Hepatic stellate cell (primary cell): ENCODE results near the gene KIF25.

Experiments used
- DNase-seq: peaks from one replicate; pipeline ENCODE4 v3.0.0; 2011; ENCODE audit warnings: low spot score

KIF25 gene

GRCh38 chr6:168050881-168051586 lies 53.6 kb downstream of the KIF25 start:
- DNase-seq: no peak

GRCh38 chr6:168051648-168052047 lies 54.2 kb downstream of the KIF25 start:
- no peak for DNase-seq

DNA sequence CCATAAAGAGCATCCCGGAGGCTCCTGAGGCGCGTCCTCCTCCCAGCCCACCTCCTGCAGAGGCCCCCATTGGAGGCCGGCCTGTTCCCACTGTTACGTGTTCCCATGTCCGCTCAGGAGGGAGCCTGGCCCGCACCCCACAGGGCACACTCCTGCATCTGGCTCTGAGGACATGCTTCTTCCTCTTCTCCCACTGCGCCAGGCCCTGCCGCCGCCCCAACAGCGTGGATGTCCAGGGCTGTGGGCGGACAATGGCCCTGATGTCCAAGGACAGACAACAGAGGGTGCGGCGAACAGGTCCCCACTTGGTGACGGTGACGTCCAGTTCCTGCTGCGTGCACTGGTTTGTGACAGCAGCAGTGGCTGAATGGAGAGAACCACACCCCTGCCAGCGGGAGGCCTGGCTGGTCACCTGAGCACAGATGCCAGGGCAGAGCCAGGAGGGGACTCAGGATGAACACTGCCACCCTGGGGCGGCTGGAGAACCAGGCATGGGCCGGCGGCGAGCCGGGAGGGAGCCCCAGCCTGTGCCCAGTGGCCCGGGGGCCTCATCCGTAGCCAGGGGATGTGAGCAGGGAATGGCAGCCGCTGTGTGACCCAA lies 54.9 kb downstream of the KIF25 start:
- DNase-seq: no peak

DNA sequence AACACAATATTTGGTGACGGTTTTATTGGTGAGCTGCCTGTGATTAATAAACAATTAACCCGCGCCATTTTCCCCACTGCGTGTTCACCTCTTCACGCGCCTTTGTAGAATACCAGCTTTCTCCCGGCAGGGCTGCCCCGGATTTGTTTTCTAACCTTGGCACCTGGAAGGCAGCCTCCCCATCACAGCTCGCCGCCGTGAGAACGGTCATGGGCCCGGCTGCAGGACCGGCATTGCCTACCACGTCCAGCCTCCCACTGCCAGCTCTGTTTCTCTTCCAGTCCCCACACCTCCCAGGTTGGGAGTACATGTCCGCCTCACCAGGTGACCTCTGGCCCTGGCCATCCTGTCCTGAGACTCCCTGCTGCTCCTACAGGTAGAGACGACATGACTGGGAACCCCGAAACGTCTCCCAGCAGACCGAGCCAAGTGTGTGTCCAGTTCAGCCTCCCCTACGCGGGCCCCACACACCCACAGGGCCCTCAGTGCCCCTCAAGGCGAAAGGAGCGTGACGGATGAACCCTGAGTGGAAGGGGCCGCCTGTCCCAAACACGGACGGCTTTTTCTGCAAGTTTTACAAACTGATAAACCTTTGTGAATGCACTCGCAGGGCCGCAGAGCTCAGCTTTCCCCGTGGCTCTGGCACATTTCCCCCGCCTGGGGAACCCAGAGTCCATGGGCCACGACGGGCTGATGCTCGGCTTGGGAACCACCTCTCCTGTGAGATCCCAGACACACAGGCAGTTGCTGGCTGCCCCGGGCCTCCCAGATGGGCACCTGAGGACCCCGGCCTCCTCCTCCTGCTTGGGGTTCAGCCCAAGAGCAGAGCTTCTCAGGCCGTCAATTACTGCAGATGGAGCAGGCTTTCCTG lies 55.9 kb downstream of the KIF25 start:
- no peak for DNase-seq

GRCh38 chr6:168053957-168054471 lies 56.5 kb downstream of the KIF25 start:
- DNase-seq: no peak

DNA sequence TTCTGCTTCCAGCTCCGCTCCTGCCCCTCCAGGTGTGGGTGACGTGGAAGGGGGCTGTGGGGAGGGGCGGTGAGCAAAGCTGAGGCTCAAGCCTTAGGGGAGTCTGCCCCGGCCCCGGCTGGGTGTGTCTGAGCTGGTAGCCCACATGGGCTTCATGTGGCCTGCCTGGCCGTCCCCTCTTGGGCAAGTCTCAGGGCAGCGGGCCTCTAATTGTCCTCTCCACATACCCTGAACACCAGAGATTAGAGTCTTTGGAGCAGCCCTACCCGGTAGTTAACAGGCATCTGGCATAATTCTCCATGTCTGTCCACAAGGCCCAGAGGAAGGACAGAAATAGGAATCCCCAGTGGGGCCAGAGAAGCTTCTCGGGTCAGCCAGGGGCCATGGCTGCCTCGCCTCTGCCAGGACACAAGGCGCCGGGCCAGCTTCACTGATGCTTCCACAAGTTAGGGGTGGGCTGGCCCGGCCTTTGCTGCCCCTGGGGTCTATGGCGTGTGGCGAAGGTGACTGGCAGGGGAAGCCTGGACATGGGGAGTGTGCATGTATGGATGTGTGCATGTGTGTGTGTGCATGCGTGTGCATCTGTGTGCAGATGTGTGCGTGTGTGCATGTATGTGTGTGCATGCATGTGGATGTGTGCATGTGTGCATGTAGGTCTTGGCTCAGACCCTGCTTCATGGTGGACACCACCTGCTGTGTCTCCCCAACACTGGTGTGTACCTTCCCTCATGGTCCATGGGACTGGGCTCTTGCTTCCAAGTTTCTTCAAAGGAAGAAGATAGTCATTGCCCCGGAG lies 57.5 kb downstream of the KIF25 start:
- DNase-seq: no peak

DNA sequence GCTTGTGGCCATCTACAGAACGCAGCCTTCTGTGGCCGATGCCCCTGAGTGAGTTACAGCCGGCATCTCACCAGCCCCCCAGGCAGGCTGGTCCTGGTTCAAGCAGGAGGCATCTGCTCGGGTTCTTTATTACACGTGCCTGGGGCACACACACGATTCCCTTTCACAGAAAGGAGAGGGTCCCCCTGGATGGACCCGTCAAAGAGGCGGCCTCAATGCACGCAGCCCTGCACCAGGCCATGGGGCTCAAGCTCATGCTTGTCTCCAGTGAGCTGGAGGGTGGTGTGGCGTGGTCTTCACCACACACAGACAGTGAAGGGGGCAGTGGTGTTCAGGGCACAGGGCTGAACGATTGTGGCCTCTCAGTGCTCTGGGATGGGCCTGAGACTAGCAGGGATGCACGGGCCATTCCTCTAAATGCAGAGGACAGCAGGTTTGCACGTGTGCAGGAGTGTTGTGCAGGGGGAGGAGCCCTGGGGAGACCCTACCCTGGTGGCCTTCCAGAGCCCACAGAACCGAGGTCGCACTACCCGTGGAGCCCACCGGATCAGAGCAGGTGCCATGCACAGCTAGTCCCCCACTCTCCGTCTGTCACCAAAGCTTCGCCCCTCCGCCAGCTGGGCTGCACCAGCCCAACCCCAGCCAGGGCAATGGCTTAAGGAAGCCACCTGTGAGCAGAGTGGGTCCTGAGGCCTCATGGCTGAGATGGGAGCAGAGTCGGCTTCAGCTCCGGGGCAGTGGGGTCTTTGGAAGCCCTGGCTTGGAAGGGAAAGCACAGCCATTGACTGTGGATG lies 58.4 kb downstream of the KIF25 start:
- no peak for DNase-seq

DNA sequence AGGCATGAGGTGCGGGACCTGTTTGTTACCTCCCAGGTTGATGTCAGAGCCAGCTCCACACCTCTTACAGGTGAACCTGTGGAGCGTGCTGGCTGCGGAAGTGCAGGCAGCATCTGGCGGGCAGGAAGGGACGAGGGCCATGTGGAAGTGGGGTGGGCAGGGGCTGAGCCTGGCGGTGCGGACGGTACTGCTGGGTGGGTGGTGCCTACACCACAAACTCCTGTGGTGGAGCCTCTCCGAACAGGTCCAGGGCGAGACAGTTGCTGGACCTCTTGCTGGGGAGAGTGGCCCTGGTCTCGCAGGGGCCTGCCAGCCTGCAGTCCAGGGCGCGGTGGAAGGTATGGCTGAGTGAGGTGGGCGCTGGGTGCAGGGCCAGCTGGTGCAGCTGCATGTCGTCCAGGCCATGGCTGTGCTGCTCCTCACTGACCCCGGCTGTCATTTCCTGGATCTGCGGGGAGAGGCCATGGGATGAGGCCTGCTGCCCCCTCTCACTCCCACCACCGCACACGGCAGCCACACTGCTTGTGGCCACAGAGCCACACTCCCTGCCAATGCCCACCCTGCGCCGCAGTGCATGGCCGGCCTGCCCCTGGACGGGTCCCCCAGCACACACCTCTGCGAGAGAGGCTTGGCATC lies 59.5 kb downstream of the KIF25 start:
- DNase-seq: no peak

DNA sequence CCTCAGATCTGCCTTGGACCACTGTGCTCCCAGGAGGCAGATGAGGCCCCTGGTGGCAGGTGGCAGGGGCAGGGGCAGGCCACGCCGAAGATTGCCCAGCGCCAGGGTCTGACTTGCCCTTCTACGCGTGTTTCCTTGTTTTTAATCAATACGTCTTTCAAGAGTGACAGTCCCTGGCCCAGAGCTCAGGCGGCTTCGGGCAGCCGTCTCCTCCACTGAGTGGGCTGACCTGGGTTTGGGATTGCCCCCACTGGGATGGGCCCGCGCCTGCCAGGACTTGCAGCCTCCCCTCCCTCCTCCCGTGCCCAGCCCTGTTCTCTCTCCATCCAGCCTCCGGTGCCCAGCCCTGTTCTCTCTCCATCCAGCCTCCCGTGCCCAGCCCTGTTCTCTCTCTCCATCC lies 60.4 kb downstream of the KIF25 start:
- DNase-seq: no peak

DNA sequence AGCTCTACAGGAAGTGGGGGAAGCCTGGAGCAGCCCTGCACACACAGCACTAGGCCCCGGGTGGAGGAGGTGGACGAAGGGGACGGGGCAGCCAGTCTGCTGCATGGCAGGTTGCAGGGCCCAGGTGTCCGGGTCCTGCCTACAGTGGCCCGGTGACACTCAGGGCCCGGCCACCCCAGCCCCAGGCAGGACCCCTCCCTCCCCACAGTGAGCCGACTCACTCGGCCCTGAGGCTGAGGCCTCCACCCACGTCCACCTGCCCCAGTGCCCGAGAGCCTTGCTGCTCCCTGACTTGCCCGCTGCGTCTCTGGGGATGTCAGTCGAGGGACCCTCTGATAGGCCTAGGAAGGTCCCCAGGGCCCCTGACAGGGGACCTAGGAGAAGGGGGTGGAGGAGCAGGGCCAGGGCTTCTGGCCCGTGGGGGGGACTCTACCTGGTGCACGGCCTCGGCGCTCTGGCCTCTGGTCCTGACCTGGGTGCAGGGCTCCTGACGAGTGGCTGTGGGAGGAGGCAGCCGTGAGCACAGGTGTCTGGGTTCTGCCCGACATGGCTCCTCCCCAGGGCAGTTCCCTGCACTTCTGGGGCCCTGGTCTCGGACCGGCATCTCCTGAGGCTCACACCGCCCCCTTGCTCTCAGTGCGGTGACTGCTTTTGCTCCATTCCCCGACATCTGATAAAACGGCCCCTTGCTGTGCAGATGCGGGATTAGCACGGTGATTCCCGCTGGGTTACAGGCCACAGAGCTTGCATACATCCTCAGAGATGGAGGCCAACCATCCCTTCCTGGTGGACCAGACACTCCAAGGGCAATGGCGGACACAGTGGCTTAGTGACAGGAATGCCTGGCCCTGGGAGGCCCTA lies 61.5 kb downstream of the KIF25 start:
- DNase-seq: no peak

GRCh38 chr6:168060521-168060931 lies 63.1 kb downstream of the KIF25 start:
- peak; percentile 58 for DNase-seq

DNA sequence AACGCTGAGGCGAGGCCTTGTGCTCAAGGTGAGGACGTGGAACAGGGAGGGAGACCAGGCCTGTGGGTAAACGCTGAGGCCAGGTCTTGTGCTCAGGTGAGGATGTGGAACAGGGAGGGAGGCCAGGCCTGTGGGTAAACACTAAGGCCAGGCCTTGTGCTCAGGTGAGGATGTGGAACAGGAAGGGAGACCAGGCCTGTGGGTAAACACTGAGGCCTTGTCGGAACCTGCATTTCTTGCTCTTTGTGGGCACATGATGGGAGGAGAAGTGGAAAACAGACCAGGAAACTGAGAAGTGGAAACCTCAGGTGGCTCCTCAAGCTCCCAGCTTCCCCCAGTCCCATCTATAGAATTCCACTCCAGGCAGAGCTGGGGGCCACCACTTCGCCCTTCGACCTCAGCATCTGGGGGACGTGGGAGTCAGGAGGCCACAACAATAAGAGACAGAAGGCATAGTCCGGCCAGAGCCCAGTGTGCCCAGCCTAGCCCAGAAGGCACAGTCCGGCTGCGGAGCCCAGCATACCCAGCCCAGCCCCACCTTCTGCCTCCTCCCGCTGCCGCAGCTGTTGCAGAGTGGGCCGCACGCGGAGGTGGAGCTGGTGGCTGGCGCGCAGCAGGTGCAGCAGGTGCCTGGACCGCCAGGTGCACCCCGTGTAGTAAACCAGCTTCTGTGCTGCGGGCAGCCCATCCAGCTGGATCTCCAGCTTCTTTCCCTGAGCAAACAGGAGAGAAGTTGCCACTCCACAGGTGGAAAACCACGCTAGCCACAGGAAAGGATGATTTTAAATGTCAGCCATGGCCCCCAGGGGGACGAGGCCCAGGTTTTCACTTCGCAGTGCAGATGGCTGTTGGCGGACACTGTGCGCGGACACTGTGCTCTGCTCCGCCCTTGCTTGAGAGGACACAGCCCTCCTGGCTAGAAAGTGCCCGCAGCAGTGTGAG lies 64.1 kb downstream of the KIF25 start:
- DNase-seq: no peak

- no peak for DNase-seq
Measured at GRCh38 chr6:168062346-168063289, 65.1 kb downstream of the KIF25 start.

DNA sequence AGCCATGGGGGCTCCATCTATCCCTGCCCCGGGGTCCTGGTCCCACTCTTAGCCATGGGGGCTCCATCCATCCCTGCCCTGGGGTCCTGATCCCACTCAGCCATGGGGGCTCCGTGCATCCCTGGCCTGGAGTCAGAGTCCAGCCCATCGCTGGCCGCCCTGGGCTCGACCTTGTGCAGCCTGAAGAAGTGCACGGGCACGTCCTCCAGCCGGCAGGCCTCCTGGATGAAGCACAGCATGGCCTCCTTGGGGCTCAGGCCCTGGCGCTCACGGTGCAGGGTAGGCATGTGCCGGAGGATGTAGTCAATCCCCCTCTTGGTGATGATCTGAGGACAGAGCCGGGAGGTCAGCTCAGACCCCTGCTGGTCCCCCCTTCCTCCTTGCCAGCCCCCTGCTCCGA lies 66.0 kb downstream of the KIF25 start:
- no peak for DNase-seq

DNA sequence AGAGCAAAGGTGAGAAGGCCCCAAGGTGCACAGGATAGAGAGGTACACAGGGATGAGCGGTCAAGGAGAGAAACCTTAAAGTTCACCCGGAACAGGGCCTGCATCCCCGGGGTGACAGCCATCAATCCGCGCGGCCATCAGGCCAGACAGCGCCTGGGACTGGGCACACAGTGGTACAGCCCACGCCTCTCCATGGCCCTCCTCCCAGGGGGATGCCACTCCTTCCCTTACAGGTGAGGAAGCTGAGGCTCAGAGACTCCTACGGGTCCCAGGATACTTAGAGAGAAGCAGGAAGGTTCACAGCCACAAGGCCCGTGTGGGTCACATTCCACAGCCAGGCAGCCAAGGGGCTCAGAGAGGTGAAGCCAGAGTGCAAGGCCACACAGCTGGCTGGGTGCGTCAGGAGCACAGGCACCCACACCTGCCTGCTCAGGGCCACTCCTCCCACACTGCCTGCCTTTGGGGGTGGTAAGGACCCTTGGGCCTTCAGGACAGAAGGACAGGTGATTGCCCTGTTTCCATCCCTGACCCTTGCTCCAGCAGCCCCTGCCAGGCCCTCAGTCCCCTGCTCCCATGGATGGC lies 66.8 kb downstream of the KIF25 start:
- no peak for DNase-seq

DNA sequence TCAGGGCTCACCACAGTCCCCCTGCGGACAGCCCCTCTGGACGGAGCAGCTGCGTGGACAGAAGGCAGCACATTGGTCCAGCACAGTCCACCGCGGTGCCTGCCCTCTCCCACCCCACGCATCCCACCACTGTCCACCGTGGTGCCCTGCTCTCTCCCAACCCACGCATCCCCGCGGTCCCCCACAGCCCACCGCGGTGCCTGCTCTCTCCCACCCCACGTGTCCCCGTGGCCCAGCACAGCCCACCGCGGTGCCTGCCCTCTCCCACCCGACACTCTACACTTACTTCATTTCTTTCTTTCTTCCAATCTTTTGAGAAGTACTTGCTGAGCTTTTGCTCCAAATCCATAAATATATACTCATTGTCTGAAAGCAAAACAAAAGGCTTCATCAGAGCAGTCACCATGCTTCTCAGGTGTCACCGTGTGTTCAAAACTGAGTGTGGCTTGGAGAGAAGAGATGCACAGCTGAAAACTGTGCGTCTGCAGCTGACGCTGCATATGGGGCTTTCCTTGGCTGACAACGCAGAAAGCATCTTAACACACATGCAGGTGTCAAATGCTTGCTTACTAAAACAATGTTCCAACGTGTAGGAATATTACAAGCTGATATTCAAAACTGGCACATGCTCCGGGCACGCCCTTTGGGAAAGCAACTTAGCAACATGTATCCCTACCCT lies 69.7 kb downstream of the KIF25 start:
- no peak for DNase-seq
